ENCODE measurements around the gene PTMA. TPM values are rescaled to one million over a fixed set of nuclear protein-coding genes. Genes with fewer than 3 reads are reported as not detected.

PTMA gene
- total RNA-seq, 1 donor from 2014 or later, result 779 TPM

DNA sequence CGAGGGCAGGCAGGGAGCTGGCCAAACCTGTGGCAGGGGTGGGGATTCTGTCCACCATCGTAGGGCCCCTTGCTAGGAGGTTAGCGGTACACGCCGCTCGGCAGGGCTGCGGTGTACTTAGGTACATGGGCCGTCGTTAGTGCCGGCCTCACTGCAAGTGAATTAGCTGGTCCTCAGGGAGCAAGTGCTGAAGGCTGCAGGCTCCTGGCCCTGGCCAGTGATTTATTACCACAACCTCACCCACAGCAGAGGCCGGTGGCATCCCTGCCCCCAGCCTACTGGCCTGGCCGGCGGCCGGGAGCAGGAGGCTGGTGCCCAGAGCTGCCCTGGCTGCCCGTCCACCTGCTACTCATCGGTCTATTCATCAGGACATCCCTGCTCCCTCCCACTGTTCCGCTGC lies 19.6 kb upstream of the PTMA start:
- ATAC-seq (no peak), DNase-seq (ENCODE audit: low spot score) (no peak)
- intact Hi-C loops (cut with DNase I), result no loop called here

DNA sequence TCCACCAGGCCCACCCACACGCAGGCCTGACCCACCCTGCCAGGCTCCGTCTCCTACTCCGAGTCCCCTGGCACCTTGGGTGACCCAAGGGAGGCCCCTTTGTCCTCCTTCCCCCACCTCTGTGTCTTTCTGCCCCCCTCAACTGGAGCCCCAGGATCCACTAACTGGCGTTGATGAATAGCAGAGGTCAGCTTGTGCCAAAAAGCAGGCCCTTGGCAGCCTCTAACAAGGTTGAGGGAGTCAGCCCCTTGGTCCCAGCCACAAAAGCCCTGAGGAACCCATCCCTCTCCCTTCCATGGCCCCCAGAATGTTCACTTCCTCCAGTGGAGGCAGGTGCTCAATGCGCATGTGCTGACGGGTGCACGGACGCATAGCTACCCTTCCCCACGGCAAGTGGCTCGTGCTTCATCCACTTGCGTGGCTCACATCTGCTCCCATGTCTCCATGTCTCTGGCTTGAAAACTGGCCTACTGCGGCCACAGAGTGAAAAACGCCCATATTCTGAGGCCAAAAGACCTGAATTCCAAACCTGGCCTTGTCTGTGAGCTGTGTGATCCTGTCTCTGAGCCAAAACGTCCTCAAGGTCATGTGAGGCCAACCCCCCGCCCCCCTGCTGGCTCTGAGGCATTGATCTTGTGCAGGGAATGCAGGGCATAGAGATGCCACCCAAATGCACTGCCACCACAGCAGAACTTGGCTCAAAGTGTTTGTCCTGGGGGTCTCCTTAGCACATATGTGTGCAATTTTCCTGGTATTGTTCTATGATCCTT lies 19.0 kb upstream of the PTMA start:
- intact Hi-C loops (cut with DNase I), result no loop called here
- DNase-seq (ENCODE audit: low spot score), result no peak
- ATAC-seq, result no peak

DNA sequence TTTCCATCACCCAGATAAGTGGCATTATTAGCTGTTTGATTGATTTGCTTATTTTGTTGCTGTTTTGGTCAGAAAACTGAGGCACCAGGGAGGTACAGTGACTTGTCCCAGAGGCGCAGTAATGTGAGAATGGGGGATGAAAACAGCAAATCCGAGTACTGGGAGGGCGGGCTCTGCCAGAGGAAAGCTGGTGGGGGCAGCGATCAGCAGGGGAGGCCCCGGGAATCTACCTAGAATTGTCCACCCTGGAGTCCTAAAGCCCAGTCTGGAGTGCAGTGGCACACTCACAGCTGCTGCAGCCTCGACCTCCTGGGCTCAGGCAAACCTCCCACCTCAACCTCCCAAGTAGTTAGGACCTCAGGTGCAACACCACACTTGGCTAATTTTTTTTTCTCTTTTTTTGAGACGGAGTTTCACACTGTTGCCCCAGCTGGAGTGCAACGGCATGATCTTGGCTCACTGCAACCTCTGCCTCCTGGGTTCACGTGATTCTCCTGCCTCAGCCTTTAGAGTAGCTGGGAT lies 17.0 kb upstream of the PTMA start:
- ATAC-seq, result no peak
- intact Hi-C loops (cut with DNase I), result no loop called here
- no peak for DNase-seq (ENCODE audit: low spot score)

DNA sequence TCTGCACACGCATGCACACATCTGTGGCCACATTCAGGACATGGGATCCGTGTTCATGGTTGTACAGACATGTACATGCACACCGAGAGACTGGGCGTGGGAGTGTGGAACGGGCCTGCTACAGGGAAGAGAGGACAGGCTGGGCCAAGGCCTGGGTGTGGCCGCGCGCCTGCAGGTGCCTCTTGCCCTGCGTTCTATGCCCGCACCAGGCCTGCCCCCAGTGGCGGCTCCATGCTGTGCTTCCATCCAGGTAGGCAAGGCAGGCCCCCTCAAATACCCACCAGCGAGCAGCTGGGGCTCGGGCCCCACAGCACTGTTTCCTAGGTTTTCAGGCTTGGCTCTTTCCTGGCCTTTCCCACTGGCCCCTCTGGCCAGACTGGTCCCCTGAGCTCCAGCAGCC lies 15.5 kb upstream of the PTMA start:
- ATAC-seq, result no peak
- intact Hi-C loops (cut with DNase I), result no loop called here

DNA sequence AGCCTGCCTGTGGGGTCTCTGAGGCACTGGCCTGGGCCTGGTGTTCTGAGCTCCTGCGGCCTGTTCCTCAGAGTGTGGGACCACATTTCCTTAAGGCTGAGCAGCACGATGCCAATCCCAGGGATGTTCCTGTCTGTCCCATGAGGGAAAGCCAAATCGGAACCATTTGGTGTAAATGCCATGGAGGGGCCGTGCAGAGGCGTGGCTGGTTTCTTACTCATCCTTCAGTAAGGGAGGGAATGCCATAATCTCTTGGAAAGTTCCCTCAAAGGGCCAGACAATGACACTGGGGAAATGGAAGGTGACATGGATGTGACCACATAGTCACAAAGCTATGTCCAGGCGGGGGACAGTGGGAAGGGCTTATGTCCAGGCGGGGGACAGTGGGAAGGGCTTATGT lies 14.4 kb upstream of the PTMA start:
- no peak for ATAC-seq
- DNase-seq (ENCODE audit: low spot score), result no peak
- intact Hi-C loops (cut with DNase I), result no loop called here

More for the DNA sequence above, 15.5 kb upstream of the PTMA start:
- no peak for DNase-seq (ENCODE audit: low spot score)

DNA sequence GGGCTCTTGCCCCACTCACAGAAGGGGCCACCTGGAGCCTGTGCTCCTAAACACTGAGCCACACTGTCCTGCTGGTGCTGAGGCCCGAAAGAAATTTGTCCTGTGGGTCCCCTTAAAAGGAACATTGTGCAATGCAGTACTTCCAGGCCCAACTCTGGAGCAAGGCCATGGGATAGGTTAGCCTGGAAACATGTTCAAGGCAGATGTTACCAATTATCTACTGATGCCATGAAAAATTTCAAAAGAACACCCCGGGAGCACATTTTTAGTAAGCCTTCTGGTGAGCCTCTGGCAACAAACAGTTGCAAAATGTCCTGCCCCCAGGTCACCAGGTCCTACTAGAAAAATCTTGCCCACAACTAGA lies 12.3 kb upstream of the PTMA start:
- peak; percentile 76 for DNase-seq (ENCODE audit: low spot score)
- intact Hi-C loops (cut with DNase I), result no loop called here
- ATAC-seq, result peak; percentile 95

DNA sequence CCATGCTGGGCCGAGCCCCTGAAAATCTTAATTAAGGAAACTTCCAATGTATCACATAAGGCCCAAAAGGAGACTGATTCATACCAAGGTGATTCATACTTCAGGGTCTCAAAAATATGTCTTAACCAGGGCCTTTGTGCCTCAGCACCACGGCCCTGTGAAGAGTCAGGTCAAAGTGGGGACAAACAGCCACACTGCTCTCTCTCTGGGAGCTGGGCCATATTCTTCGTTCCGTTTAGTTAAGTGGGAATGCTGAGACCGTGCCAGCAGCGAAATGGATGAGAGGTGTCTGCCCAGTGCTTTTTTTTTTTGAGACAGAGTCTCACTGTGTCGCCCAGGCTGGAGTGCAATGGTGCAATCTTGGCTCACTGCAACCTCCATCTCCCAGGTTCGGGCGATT lies 9.3 kb upstream of the PTMA start:
- intact Hi-C loops (cut with DNase I), result no loop called here
- no peak for DNase-seq (ENCODE audit: low spot score)
- ATAC-seq, result no peak

DNA sequence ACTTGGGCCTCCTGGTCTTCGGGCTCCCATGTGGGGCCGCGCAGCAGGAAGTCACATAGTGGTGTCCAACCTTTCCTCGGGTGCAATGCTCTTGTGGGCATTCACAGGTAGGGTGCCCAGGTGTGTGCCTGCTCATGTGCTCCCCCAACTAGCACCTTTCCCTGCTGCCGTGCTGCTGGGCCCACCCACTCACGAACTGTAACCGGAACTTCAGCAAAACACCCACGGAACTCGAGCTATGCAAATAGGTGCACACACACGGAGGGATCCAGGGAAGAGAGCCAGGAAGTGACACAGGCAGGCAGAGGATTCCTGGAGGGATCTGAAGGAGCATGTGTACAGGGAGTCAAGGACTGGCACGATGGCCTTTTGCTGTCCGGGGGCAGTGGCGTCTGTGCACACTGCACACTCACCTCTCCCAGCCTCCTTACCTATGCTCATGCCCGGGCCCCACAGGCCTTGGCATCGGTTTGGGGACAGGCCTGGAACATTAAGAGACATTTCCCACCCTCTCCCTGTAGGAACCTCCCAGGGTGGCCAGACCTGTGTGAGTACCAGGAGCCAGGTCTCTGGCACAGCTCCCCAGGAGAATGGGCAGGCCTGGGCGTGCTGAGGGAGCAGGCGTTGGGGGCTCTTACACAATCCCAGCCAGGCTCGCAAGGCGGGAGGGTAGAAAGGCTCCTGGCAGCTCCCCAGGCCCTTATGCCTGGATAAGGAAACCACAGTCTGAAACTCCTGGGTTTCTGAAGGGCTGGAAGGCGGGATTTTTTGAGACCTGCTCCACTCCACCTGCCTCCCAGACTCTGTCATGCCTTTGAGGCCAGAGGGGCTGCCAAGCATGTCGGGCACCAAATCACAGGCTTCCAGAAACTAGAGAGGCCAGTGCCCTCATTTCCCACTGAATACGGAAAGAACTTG lies 6.6 kb upstream of the PTMA start:
- DNase-seq (ENCODE audit: low spot score), result no peak
- peak; percentile 18 for ATAC-seq
- intact Hi-C loops (cut with DNase I), result no loop called here

DNA sequence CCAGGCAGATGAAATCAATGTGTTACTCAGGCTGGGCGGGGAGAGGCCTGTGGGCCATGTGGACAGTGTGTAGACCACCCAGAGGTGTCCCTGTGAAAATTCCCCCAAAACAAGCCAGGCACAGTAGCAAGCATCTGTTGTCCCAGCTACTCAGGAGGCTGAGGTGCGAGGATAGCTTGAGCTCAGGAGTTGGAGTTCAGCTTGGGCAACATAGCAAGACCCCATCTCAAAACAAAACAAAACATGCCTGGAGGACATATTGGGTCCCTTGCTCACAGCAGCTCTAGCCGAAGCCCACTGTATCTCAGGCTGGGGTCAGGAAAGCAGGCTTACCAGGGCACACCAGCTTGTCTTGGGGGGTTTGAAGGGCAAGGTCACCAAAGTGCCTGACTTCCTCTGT lies 4.3 kb upstream of the PTMA start:
- DNase-seq (ENCODE audit: low spot score), result no peak
- intact Hi-C loops (cut with DNase I), result no loop called here
- ATAC-seq, result no peak

DNA sequence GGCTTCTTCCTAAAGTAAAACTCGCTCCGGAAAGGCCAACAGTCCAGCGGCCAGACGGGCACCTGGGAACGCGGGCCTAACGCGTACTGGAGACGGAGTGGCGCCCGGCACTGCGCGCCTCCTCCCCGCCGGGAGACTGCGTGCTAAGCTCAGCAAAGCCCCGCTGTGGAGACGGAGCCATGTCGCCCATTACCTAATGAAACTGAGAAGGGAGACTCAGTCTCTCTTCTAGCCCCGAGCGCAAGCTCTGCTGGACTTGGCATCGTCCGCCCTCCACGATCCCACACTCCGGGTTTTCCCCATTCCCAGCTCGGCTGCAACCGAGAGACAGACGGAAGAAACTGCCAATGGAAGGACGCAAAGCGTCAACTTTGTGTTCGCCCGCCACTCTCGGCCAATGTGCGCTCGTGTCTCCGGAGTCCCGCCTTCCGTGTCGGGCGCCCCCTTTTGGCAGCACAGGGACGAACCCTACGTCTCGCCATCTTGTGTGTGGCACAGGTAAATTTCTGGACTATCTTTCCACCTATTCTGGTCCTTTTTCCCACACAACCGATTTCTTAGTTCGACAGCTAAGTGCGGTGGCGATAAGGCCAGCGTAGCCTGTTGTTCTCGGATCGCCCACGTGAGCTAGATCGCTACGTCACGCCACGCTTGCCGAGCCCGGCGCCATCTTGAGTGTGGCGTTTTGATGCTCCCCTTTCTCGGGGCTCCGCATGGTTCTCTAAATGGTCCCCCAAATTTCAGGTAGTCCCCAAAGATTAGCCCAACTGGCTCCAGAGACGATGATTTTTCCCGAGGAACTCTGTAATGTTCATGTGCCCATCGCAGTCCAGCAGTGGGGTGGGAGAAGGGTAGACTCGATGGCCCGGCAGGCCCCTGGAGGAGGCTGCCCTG lies 1.3 kb upstream of the PTMA start:
- DNase-seq (ENCODE audit: low spot score) (peak; percentile 99), ATAC-seq (peak; percentile 86)
- intact Hi-C loops (cut with DNase I), result loop anchor here (5.0 kb wide), 1 partner anchor 95 kb away; no protein-coding TSS in a partner anchor

DNA sequence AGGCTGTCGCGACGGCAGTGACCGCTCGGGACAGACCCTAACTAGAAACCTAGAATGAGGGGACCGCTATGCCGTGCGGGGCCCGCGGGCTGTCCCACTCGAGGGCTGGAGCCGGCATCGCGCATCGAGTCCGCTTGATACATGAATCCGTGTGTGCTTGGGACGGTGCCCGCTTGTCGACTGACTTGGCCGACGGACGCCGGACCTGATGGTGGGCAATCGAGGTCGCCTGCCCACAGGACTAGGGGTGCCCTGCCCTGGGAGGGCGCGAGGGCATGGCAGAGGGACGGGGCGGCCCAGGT lies 749 bp upstream of the PTMA start:
- ATAC-seq (peak; percentile 1), DNase-seq (ENCODE audit: low spot score) (peak; percentile 91)
- intact Hi-C loops (cut with DNase I), result loop anchor here (5.0 kb wide), 1 partner anchor 95 kb away; no protein-coding TSS in a partner anchor

DNA sequence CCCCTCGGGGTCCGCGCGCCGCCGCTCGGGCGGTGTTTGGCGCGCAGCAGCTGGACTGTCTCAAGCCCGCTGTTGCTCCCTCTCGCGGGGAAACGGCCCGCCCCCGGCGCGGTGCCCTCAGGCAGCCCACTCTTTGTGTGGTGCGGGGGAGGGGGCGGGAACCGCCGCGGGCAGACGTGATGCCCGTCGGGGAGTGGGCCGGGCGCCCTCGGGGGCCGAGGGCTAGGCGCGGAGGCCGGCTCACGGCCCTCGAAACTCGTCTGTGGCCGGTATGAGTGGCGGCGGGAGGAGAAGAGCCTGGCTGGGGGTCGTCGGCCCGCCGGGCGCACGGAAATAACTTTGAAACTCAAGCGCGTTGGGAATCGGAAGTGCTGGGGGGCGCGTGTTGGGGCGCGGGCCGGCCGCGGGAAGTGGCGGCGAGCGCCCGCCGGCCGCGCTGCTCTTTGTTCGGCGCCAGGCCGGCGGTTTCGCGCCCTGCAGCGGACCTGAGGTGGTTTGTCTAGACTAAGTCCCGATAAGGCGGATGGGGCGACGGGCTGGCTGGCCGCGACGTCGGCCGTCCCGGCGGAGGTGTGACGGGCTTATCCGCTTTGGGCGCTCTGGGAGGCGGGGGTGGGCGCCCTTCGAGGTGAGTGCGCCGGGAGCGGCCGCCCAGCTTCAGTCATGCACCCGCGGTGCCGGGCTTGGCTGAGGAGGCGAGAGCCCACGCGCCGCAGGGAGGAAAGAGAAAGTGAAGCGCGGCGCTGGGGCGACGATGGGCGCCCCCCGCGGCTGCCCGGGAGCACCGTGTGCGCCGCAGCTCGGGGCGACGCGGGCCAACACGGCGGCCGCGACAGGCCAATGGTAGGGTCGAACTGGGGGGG lies 679 bp downstream of the PTMA start:
- no peak for ATAC-seq
- intact Hi-C loops (cut with DNase I), result loop anchor here (5.0 kb wide), 1 partner anchor 97 kb away; no protein-coding TSS in a partner anchor
- DNase-seq (ENCODE audit: low spot score), result peak; percentile 75

DNA sequence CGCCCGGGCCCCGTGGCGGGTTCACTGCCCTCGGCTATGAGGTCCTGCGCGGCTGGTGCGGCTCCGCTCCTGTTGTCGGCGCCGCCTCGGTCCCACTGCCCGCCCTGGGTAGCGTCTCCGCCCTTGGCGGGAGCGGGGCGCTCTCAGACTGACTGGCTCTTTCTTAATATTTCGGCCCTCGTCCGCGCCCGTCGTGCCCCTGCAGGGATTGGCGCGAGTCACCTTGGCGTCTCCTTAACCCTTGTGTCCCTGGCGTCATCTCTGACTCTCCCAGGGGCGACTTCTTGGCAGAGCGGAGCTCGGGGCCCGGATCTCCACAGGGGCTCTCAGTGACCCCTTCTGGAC lies 1.3 kb downstream of the PTMA start:
- intact Hi-C loops (cut with DNase I), result loop anchor here (5.0 kb wide), 1 partner anchor 97 kb away; no protein-coding TSS in a partner anchor
- DNase-seq (ENCODE audit: low spot score), result peak; percentile 72
- no peak for ATAC-seq

DNA sequence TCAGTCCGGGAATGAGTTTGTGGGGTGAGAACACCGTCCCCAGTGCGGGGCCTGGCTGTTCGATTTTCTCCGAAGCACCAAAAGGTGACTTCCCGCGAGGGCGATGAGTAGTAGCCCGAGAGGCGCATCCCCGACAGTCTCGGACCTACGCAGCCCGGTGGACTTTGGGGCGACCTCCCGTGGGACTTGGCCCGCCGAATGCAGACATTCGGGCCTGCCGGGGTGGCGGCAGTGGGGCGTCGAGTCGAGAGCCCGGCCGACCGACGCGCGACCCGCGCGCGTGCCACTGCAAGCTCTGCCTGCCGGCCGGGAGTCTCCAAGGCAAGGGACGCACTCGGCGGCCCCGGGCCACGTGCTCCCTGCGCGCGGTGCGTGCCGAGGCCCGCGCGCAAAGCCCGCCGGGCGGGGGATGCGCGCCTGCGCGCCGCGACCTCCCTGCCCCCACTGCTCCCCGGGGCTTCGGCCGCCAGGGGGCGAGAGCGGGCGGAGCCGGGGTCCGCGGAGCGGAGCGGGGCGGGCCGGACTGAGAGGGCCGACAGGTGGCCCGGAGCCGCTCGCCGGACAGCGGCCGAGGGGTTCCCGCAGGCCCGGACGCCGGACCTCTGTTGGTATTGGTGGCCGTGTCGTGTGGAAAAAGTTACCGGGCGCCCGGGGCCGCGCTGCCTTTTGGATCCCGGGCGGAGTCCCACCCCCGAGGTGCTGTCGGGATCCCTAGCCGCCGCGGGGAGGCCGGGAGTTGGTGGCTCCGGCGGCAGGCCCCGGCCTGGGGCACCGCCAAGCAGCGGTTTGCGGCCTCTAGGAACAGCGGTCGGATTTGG lies 1.9 kb downstream of the PTMA start:
- DNase-seq (ENCODE audit: low spot score) (peak; percentile 90), ATAC-seq (peak; percentile 3)
- intact Hi-C loops (cut with DNase I), result loop anchor here (5.0 kb wide), 1 partner anchor 98 kb away; no protein-coding TSS in a partner anchor

DNA sequence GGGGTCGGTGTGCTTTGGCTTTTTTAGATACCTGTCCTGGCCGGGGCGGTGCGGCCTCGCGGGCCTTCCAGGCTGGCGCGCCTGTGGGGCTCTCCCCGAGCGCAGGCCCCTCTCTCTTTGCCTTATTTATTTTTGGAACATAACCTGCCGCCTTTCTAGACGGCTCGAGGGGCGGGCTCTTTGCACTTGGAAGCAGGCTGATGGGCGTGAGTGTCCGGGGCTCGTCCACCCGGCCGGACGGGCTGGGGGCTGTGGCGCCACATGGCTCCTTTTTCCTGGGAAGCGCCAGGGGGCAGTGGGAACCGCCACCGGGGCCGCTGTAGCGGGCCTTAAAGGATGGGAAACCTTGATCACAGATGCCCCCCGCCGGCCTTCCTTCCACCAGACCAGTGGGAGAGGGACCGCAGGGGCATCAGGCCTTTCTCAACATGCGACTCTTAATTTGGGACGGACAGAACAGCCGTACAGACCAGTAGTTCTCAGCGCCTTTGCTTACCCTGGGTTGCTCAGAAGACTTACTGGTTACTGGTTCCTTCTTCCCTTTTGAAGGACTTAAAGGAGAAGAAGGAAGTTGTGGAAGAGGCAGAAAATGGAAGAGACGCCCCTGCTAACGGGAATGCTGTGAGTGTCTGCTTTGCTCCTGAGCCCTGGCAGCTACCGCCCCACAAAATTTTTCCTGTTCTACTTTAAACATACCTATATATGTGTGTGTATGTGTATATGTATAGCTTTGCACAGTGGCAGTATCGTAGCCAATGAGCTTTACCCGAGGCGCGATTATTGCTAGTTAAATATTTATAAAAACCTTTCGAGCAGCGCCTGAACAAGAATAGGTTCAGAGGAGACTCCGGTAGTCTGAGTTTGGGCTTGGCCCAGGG lies 2.7 kb downstream of the PTMA start:
- intact Hi-C loops (cut with DNase I), result no loop called here
- ATAC-seq (no peak), DNase-seq (ENCODE audit: low spot score) (no peak)

DNA sequence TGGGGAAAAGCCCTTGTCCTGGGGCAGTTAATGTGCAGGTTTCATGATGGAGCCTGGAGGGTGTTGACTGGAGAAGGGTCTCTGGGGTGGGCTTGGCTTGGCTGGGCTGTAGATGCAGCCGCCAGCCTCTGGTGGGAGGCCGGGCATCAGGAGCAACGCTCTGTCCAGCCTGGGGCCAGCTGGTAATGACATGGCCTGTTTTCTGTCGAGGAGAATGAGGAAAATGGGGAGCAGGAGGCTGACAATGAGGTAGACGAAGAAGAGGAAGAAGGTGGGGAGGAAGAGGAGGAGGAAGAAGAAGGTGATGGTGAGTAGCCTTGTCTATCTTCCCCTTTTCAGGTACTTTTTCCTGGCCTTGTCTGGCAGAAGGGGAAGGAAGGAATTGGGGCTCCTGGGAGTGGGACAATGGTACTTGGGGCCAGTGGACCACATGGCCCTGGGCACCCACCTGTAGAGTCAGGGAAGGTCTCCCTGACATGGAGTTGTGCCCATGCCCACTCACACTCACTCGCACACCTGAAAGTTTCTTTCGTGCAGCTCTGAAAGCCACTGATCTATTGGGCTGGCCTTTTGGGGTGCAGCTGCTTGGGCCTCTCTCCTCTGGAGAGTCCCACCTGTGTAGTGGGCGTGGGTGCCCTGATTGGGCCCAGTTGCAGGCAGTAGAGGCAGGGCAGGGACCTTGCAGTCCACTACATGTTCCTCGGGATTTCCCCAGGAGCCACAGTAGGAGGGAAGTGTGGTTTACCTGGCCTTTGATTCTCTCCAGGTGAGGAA lies 3.5 kb downstream of the PTMA start:
- DNase-seq (ENCODE audit: low spot score) (no peak), ATAC-seq (no peak)
- intact Hi-C loops (cut with DNase I), result no loop called here
